Amniotic epithelial cell (primary cell): ENCODE results near the gene ZC3H4.
"Not testable (repeated sequence)": the region's sequence is repeated elsewhere in the genome, so short reads cannot be mapped to it uniquely, and the experiment has no call there.

ENCODE experiments used
- DNase-seq: peaks from one replicate; pipeline ENCODE4 v3.0.0-alpha.2; 2010; ENCODE audit warnings: low read depth

ZC3H4 gene

GRCh38 chr19:47107953-47108746, 5.4 kb downstream of the ZC3H4 start:
- DNase-seq, result no peak

- peak; percentile 41 for DNase-seq
Observed at GRCh38 chr19:47107202-47107952, 6.2 kb downstream of the ZC3H4 start.

GRCh38 chr19:47106821-47107201, 6.8 kb downstream of the ZC3H4 start:
- peak; percentile 59 for DNase-seq

GRCh38 chr19:47105874-47106273, 7.7 kb downstream of the ZC3H4 start:
- no peak for DNase-seq

DNA sequence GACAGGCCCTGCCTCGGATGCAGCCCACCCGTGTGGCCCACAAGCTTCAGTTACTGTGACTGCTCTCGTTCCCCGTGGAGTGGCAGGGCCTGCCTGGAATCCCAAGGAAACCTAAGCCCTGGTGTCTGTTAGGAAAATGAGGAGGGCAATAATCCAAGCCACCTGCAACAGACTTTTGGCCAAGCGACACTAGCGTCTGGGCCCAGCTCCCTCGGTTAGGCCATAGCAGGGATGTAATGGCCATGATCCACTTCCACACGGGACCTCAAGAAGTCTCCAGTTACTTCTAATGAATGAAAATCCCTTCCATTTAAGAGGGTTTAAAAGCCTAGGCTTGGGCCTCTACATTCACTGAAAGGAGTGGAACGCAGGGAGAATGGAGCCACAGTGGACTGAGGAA, 8.9 kb downstream of the ZC3H4 start:
- DNase-seq, result no peak

DNA sequence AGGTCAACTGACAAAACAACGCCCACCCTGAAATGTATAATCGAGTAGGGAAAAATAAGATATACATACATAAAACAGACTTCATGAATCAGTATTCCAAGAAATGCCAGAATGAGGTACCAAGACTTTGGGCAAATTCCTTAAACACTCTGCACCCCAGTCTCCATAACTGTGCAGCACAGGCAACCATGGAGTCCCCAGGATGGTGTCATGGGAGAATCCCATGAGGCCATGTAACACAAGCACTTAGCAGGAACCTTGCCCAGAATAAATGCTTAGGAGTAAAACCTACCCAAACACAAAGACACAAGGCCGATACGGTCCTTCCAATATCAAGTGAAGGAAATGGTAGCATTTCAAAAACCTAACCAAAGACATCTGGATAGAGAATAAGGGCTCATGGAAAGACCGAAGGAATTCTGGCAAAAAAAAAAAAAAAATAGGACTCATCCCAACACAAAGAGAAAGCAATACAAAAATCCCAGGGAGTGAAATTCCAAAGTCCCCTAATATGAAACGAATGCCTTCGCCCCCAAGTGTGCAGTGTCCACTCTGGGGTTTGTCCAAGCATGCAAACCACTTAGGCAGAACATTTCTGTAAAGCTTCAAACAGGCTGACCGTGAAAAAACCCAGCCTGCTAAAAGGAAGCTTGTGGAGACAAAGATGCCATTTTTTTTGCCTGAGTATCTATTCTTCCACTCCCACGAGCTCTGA, 11.1 kb downstream of the ZC3H4 start:
- no peak for DNase-seq

DNA sequence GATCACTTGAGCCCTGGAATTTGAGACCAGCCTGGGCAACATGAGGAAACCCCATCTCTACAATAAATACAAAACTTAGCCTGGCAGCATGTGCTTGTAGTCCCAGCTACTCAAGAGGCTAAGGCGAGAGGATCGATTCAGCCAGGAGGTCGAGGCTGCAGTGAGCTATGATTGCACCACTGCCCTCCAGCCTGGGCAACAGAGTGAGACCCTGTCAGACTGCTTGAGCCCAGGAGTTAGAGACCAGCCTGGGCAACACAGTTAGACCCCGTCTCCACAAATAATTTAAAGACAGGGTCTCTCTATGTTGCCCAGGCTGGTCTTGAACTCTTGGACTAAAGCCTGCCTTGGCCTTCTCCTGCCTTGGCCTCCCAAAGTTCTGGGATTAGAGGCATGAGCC, 12.5 kb downstream of the ZC3H4 start:
- not testable (repeated sequence) for DNase-seq

DNA sequence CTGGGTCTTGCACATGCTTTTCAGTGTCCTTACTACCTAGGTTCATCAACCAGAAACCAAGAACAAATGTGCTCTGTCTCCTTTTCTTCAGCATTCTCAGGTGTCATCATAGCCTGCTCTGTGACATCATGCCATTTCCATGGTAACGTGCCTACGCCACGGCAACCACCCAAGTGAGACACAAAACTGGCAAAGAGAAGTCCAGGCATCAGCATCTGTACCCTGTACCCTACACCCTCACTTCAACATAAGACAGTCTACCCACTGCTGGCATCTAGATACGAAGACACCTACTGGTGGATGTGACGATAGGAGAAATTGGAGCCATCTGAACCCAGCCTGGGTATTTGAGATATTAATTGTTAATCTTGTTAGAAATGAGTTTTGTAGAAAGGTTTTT, 13.3 kb downstream of the ZC3H4 start:
- no peak for DNase-seq

- DNase-seq, result no peak
Observed at GRCh38 chr19:47099576-47100050, 14.0 kb downstream of the ZC3H4 start.

DNA sequence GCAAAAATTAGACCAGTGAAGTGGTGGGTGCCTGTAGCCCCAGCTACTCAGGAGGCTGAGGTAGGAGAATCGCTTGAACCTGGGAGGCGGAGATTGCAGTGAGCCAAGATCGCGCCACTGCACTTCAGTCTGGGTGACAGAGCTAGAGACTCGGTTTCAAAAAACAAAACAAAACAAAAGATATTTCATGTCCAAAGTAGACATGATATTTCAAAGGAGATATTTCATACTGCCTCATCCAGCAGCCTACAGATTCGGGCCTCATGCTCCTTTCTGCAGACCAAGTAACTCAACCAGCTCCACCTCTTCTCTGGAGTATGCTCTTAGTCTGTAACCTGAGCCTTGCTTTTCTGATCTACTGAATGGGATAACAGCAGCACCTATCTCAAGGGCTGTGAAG, 15.0 kb downstream of the ZC3H4 start:
- no peak for DNase-seq

GRCh38 chr19:47097396-47098201, 16.0 kb downstream of the ZC3H4 start:
- no peak for DNase-seq

GRCh38 chr19:47096721-47097120, 16.9 kb downstream of the ZC3H4 start:
- no peak for DNase-seq

DNA sequence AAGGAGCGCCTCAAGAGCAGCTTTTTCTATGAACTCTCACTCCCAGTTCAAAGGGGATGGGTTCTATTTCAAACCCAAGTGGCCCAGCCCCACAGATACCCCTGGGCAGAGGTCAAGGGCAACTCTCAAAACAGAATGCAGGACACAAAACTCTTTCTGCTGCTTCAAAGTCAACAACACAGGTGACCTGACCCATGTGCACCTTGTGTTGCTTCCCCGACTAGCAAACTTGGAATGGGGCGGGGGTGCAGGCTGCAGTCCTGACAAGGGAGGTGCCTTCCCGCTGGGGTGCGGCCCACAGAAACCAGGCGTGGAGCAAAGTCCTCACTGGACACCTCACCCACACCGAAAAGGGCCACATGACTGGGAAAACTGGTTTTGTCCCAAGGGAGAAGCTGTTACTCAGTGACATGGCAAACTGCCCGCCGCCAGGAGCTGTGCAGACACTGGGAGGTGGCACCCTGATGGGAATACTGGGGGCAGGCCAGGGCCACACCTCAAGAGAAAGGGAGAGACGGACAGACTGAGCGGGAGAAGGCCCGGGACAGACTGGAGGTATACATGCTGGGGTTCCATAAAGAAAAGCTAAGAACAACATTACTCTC, 17.4 kb downstream of the ZC3H4 start:
- DNase-seq, result no peak

DNA sequence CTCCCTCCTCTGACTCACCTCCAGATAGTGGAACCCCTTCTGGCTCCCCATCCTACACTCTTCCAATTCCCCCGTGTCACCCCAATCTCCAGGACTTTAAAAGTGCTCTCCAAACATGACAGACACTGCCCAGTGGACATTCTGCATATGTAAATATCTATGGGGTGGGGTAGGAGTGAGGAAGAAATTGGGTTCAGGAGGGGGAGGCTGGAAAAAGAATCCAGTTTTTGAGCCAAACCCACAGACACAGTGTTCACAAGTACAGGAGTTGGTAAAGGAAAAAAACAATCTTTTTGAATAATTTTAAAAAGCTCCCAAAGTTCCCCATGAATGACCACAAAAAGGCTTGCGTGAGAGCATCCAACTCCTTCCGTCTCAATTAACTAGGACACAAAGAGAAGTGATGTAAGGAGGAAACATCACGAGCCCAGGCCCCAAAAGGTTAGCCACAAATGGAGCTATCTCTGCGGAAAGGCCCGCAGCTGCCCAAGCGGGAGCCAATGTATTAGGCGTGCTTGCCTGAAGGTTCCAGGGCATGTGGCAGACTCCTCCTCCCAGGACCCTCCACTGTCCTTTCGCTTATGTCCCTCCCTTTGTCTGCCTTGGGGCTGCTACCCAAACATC, 18.0 kb downstream of the ZC3H4 start:
- DNase-seq, result peak; percentile 41

DNA sequence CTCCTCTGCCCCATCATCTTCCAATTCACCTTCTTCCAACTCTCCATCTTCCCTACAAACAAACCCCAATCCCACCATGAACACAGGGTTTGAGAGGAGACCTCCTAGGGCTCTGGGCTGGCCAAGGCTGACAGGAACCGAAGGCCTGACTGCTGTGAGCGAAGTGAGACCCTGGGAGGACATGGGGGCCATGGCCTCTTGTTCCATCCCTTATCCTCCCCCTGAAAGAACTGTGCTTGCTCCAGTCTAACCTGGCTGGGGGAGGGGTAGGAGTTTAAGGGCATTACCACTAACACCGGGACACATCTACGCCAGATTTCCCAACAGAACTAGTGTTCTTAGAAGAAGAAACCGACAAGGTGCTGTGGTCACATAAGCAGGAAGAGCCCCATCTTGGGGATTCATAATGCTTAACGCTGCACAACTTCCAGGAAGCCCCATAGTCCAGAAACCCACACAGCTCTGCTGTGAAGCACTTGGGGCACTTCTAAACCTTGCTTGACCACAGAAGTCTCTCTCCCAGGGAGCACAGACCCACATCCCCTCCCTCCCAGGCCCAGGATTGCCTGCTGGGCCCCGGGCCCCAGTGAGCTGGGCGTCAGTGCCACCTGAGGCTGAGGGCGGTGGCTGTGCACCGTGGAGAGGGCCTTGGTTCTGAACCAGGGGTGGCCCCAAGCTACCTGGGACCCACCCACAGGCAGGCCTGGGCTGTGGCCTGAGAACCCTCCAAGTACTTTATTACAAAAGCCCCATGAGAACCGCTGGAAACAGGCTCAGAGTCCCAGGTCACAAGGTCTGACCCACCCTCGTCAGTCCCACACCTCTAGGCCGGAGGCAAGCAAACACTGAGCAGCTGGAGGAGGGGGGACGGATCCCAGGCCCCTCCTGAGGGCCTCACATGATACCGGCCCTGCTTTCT, 18.8 kb downstream of the ZC3H4 start:
- DNase-seq, result peak; percentile 63

DNA sequence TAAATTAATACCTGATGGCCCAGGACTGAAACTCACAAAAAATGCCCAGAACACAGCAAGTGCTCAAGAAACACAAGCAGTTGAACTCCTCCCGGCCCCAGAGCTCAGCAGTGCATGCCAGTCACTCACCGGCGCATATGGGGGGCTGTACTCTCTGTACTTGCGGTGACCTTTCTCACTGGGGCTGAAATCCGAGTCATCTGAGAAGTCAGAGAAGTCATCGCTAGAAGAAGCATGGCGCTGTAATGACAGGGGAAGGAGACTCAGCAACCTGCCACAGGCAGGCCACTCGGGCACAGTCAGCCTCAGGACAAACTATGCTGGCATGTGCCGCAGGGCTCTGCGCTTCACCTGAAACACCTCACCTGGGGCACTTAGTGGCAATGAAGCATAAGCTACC, 19.7 kb downstream of the ZC3H4 start:
- no peak for DNase-seq

- DNase-seq, result peak; percentile 30
Observed at GRCh38 chr19:47093254-47093653, 20.3 kb downstream of the ZC3H4 start.

GRCh38 chr19:47089767-47090350, 23.7 kb downstream of the ZC3H4 start:
- DNase-seq, result no peak

DNA sequence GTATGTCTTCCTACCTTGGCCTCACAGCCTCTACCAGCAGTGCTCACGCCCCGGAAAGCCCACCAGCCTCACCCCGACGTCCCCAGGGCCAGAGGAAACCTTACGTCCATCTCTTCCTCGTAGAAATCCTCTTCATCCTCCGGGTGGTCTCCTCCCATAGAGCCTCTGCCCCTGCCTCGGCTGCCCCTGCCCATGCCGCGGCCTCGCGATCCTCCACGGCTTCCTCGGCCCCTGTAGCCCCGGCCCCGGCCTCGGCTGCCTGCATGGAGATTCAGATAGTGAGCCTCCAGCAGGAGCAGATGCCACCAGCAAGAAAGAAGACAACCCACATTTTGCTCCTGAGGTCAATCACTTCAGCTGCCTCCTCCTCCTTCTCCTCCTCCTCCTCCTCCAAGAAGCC, 27.3 kb downstream of the ZC3H4 start:
- no peak for DNase-seq
